ENCODE measurements around the gene LINGO1. TPM values are rescaled to one million over a fixed set of nuclear protein-coding genes. Genes with fewer than 3 reads are reported as not detected.

LINGO1 gene
- total RNA-seq, 1 donor from 2014 or later = 18.8 TPM

DNA sequence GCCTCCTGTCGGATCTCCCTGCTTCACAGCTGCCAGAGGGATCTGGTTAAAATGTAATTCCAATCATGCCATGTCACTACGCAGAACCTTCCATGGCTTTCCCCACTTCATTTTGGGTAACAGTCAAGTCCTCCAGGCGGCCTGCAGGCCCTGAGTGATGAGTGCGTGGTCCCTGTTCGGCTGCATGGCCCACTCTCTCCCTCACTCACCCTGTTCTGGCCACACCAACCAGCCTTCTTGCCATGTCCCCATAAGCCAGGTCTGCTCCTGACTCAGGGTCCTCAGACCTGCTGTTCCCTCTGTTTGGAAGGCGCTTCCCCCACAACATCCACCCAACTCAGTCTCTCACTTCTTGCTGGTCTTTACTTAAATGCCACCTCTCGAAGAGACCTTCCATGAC lies 41.6 kb upstream of the LINGO1 start:
- no peaks in the 10 kb centered on the region for H3K9me3 Mint-ChIP-seq (ENCODE audit: unreplicated experiment)
- peaks cover 5% of the 10 kb centered on the region for H3K36me3 Mint-ChIP-seq (ENCODE audit: low read depth, unreplicated experiment)
- no peak overlapping the region for H3K4me3 Mint-ChIP-seq (ENCODE audit: unreplicated experiment)
- no peak overlapping the region for H3K27ac Mint-ChIP-seq (ENCODE audit: unreplicated experiment)
- peaks cover 3% of the 10 kb centered on the region for H3K27me3 Mint-ChIP-seq (ENCODE audit: unreplicated experiment)
- TF ChIP-seq, protein P1, sequence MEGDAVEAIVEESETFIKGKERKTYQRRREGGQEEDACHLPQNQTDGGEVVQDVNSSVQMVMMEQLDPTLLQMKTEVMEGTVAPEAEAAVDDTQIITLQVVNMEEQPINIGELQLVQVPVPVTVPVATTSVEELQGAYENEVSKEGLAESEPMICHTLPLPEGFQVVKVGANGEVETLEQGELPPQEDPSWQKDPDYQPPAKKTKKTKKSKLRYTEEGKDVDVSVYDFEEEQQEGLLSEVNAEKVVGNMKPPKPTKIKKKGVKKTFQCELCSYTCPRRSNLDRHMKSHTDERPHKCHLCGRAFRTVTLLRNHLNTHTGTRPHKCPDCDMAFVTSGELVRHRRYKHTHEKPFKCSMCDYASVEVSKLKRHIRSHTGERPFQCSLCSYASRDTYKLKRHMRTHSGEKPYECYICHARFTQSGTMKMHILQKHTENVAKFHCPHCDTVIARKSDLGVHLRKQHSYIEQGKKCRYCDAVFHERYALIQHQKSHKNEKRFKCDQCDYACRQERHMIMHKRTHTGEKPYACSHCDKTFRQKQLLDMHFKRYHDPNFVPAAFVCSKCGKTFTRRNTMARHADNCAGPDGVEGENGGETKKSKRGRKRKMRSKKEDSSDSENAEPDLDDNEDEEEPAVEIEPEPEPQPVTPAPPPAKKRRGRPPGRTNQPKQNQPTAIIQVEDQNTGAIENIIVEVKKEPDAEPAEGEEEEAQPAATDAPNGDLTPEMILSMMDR (IDR thresholded peaks at IDR 0.05; ENCODE audit: unreplicated experiment) = no peak
- DNase-seq (ENCODE audit: low spot score) = no peak
- H3K4me1 Mint-ChIP-seq (ENCODE audit: unreplicated experiment) = no peaks in the 10 kb centered on the region

- Mint-ChIP-seq H3K36me3 (ENCODE audit: low read depth, unreplicated experiment) (peaks cover 5% of the 10 kb centered on the region), H3K4me3 (ENCODE audit: unreplicated experiment) (no peak overlapping the region), H3K4me1 (ENCODE audit: unreplicated experiment) (no peaks in the 10 kb centered on the region), H3K27ac (ENCODE audit: unreplicated experiment) (no peak overlapping the region), H3K9me3 (ENCODE audit: unreplicated experiment) (no peaks in the 10 kb centered on the region), H3K27me3 (ENCODE audit: unreplicated experiment) (peaks cover 3% of the 10 kb centered on the region)
- TF ChIP-seq, protein P1 (IDR thresholded peaks at IDR 0.05; ENCODE audit: unreplicated experiment) = no peak
- DNase-seq (ENCODE audit: low spot score) = no peak
Measured at GRCh38 chr15:77673866-77674265, 41.2 kb upstream of the LINGO1 start.

- no peaks in the 10 kb centered on the region for H3K36me3 Mint-ChIP-seq (ENCODE audit: low read depth, unreplicated experiment)
- H3K4me1 Mint-ChIP-seq (ENCODE audit: unreplicated experiment) = no peaks in the 10 kb centered on the region
- peaks cover 5% of the 10 kb centered on the region for H3K27me3 Mint-ChIP-seq (ENCODE audit: unreplicated experiment)
- no peak overlapping the region for H3K4me3 Mint-ChIP-seq (ENCODE audit: unreplicated experiment)
- TF ChIP-seq, protein P1 (IDR thresholded peaks at IDR 0.05; ENCODE audit: unreplicated experiment) = no peak
- DNase-seq (ENCODE audit: low spot score) = no peak
- no peak overlapping the region for H3K27ac Mint-ChIP-seq (ENCODE audit: unreplicated experiment)
- H3K9me3 Mint-ChIP-seq (ENCODE audit: unreplicated experiment) = no peaks in the 10 kb centered on the region
Measured at GRCh38 chr15:77672135-77672534, 39.4 kb upstream of the LINGO1 start.

DNA sequence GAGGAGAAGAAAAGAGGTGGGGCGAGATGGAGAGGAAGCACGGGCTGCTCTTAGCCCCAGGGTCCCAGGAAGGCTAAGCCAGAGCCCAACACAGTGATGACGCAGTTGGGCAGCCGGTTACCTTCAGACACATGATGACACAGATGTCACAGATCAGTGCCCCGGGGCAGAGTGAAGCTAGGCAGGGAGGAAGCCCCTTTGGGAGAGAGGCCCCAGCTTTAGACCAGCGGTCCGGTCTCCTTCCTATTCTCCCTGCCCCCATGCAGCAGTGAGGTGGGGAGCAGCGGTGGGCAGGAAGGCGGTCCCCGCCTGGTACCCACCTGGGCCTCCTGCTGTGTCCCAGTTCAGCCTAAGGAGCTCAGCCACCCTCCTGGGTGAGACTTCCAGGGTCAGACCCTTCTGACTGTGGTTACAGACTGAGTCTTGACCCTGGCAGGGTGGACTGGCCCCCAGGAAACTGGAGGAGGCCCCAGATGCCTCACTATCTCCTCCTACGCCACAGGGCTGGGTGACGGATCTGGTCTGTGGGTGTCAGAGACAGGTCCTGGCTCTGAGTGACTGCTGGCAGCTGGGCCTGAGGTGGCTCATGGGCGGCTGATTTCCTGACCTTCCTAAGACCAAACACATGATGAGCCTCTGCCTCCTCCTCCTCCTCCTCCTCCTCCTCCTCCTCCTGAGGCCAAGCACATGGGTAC lies 38.8 kb upstream of the LINGO1 start:
- no peak for DNase-seq (ENCODE audit: low spot score)
- TF ChIP-seq, protein P1 (IDR thresholded peaks at IDR 0.05; ENCODE audit: unreplicated experiment) = no peak
- Mint-ChIP-seq H3K9me3 (ENCODE audit: unreplicated experiment) (no peaks in the 10 kb centered on the region), H3K4me3 (ENCODE audit: unreplicated experiment) (no peak overlapping the region), H3K27ac (ENCODE audit: unreplicated experiment) (no peak overlapping the region), H3K36me3 (ENCODE audit: low read depth, unreplicated experiment) (no peaks in the 10 kb centered on the region), H3K4me1 (ENCODE audit: unreplicated experiment) (no peaks in the 10 kb centered on the region), H3K27me3 (ENCODE audit: unreplicated experiment) (peaks cover 5% of the 10 kb centered on the region)

GRCh38 chr15:77670558-77671361 lies 38.0 kb upstream of the LINGO1 start:
- TF ChIP-seq, protein P1 (IDR thresholded peaks at IDR 0.05; ENCODE audit: unreplicated experiment) = no peak
- Mint-ChIP-seq H3K4me1 (ENCODE audit: unreplicated experiment) (peaks cover 2% of the 10 kb centered on the region), H3K27me3 (ENCODE audit: unreplicated experiment) (peaks cover 5% of the 10 kb centered on the region), H3K27ac (ENCODE audit: unreplicated experiment) (no peak overlapping the region), H3K4me3 (ENCODE audit: unreplicated experiment) (no peak overlapping the region), H3K9me3 (ENCODE audit: unreplicated experiment) (no peaks in the 10 kb centered on the region), H3K36me3 (ENCODE audit: low read depth, unreplicated experiment) (no peaks in the 10 kb centered on the region)
- no peak for DNase-seq (ENCODE audit: low spot score)

Data from endothelial cell (in vitro differentiated cells).